Mesodermal cell (in vitro differentiated cells): ENCODE measurements around the gene TPK1.

ENCODE experiments used
- H3K27ac ChIP-seq: 2 replicates; pipeline ENCODE4 v1.7.0; 2013; ENCODE audit warnings: mild to moderate bottlenecking, low read depth, low read length, moderate library complexity; ENCODE audit not compliant: severe bottlenecking
- H3K36me3 ChIP-seq: 2 replicates; pipeline ENCODE4 v1.7.1; 2013; ENCODE audit warnings: mild to moderate bottlenecking, low read length, moderate library complexity; ENCODE audit not compliant: control insufficient read depth, insufficient read depth
- H3K4me1 ChIP-seq: one replicate; pipeline ENCODE4 v1.7.1; 2013; ENCODE audit warnings: mild to moderate bottlenecking, low read length; ENCODE audit not compliant: insufficient read depth, control insufficient read depth, poor library complexity, severe bottlenecking
- H3K4me3 ChIP-seq: 2 replicates; pipeline ENCODE4 v1.7.0; 2013; ENCODE audit warnings: low read length, control low read depth, mild to moderate bottlenecking; ENCODE audit not compliant: insufficient read depth, poor library complexity, severe bottlenecking; ENCODE audit errors: extremely low read depth
- H3K9me3 ChIP-seq: 2 replicates; pipeline ENCODE4 v1.7.1; 2013; ENCODE audit warnings: mild to moderate bottlenecking, low read length, moderate library complexity; ENCODE audit not compliant: control insufficient read depth
- whole genome bisulfite sequencing, 2 experiments: methylation state at CpG; one replicate each; pipeline ENCODE4 v1.1.5; 2013; ENCODE audit warnings: missing lambda C conversion rate in 2 of 2; ENCODE audit not compliant: insufficient coverage in 2 of 2; 5-methylcytosine and 5-hydroxymethylcytosine counted together

Gene TPK1

DNA sequence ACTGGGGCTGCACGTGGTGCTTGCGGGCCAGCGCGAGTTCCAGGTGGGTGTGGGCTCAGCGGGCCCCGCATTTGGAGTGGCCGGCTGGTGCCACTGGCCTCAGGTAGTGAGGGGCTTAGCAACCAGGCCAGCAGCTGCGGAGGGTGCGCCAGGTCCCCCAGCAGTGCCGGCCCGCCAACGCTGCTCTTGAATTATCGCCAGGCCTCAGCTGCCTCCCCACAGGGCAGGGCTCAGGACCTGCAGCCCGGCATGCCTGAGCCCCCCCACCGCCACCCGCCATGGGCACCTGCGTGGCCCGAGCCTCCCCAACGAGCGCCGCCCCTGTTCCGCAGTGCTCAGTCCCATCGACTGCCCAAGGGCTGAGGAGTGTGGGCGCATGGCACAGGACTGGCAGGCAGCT is 185.4 kb downstream of the TPK1 start:
- no peaks in the 10 kb centered on the region for H3K4me1 ChIP-seq
- no peaks in the 10 kb centered on the region for H3K36me3 ChIP-seq
- whole genome bisulfite sequencing, 2 experiments = 93 to 96% methylated on average over 14 to 22 of the region's 24 CpGs
- peaks cover 4% of the 10 kb centered on the region for H3K9me3 ChIP-seq
- H3K27ac ChIP-seq = no peak overlapping the region
- H3K4me3 ChIP-seq = no peak overlapping the region

DNA sequence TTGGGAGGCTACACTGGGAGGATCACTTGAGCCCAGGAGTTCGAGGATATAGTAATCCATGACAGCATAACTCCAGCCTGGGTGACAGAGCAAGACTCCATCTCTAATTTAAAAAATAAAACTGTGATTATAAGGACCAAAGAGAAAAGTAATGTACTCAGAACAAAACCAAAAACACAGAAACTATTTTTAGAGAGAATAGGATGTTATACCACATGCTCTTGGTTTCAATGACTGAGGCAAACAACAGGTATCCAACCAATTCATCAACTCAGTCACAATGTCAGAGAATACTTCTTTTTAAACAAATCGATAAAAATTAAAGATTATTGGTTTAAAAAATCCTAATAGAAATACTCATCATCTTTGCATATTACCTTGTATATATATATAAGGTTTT is 186.7 kb downstream of the TPK1 start:
- WGBS, 2 experiments = no CpG with 5 or more reads among the region's 2 CpGs
- Histone ChIP-seq H3K9me3 (peaks cover 4% of the 10 kb centered on the region), H3K36me3 (no peaks in the 10 kb centered on the region), H3K27ac (no peak overlapping the region), H3K4me3 (no peak overlapping the region), H3K4me1 (no peaks in the 10 kb centered on the region)

DNA sequence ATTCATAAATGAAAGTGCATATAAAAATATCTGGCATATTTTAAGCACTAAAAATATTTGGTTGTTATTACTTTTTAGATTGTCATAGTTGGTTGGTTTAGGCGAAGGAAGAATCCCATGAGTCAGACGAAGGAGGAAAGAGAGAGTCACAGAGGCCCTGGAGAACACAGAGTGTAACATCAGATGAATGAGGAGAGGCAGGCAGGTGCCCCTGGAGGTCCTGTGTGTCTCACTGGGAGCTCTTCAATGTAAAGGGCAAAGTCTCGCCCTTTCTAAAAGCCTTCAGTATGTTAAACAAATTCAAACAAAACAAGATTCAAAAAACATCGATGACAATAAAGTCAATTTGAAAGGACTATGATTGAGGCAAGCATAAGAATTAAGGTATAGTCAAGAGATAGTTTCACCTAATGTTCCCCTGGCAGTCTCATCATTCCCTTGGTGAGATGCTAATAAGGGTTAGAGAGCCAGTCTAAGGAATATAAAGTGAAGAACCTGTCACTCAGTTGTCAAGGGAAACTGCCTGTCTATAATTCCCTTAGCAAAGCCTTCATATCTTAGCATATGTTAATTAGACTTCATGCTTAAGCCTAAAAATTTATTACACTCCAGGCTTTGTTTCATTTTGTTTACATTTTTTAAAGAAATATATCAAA is 194.3 kb downstream of the TPK1 start:
- no peaks in the 10 kb centered on the region for H3K4me1 ChIP-seq
- H3K27ac ChIP-seq = no peak overlapping the region
- H3K9me3 ChIP-seq = no peaks in the 10 kb centered on the region
- no peak overlapping the region for H3K4me3 ChIP-seq
- WGBS, 2 experiments = 75 to 100% methylated on average over 1 to 2 of the region's 4 CpGs
- H3K36me3 ChIP-seq = no peaks in the 10 kb centered on the region

DNA sequence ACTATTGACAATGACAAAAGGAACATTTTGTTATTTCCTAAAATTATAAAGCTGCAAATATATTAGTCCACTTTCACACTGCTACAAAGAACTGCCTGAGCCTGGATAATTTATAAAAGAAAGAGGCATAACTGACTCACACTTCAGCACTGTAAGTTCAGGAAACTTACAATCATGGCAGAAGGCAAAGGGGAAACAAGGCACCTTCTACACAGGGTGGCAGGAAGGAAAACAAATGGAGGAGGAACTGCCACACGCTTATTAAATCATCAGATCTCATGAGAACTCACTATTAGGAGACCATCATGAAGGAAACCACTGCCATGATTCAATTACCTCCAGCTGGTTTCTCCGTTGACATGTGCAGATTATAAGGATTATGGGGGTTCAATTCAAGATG is 203.1 kb downstream of the TPK1 start:
- Histone ChIP-seq H3K27ac (no peak overlapping the region), H3K9me3 (no peaks in the 10 kb centered on the region), H3K4me3 (no peak overlapping the region), H3K36me3 (no peaks in the 10 kb centered on the region), H3K4me1 (no peaks in the 10 kb centered on the region)
- WGBS, 2 experiments = 78% methylated on average over 1 of the region's 2 CpGs; no CpG with 5 or more reads in 1 of the 2 experiments

DNA sequence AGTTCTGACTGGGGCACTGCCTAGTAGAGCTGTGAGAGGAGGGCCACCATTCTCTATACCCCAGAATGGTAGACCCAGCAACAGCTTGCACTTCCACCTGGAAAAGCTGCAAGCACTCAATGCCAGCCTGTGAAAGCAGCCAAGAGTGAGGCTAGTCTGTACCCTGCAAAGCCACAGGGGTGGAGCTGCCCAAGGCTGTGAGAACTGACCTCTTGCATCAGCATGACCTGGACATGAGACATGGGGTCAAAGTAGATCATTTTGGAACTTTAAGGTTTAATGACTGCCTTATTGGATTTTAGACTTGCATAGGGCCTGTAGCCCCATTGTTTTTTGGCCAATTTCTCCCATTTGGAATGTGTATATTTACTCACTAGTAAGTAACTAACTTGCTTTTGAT is 206.3 kb downstream of the TPK1 start:
- Histone ChIP-seq H3K27ac (no peak overlapping the region), H3K36me3 (no peaks in the 10 kb centered on the region), H3K4me3 (no peak overlapping the region), H3K4me1 (no peaks in the 10 kb centered on the region), H3K9me3 (no peaks in the 10 kb centered on the region)

DNA sequence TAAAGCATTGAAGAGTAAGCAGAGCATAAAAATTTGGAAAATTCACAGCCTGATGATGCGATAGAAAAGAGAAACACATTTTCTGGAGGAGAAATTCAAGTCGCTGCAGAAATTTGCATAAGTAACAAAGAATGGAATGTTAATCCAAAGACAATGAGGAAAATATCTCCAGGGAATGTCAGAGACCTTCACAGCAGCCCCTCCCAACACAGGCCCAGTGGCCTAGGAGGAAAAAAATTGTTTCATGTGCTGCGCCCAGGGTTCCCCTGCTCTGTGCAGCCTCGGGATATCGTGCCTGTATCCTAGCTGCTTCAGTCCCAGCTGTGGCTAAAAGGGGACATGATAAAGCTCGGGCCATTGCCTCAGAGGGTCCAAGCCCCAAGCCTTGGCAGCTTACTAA is 206.8 kb downstream of the TPK1 start:
- 77 to 100% methylated on average over 5 of the region's 6 CpGs for WGBS, 2 experiments
- no peak overlapping the region for H3K4me3 ChIP-seq

DNA sequence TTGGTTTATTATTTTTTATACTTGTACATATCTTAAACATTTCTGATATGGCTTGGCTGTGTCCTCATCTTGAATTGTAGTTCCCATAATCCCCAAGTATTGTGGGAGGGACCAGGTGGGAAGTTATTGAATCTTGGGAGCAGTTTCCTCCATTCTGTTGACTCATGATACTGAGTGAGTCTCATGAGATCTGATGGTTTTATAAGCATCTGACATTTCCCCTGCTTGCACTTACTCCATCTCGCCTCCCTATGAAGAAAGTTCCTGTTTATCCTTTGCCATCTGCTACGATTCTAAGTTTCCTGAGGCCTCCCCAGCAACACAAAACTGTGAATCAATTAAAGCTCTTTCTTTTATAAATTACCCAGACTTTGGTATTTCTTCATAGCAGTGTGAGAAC is 207.7 kb downstream of the TPK1 start:
- Histone ChIP-seq H3K4me3 (no peak overlapping the region), H3K27ac (no peak overlapping the region), H3K36me3 (no peaks in the 10 kb centered on the region), H3K9me3 (no peaks in the 10 kb centered on the region), H3K4me1 (no peaks in the 10 kb centered on the region)
- WGBS, 2 experiments = 63 to 100% methylated on average over 2 of the region's 2 CpGs

More for the DNA sequence above, 206.8 kb downstream of the TPK1 start:
- no peaks in the 10 kb centered on the region for H3K36me3 ChIP-seq
- H3K27ac ChIP-seq = no peak overlapping the region
- H3K4me1 ChIP-seq = no peaks in the 10 kb centered on the region
- no peaks in the 10 kb centered on the region for H3K9me3 ChIP-seq

DNA sequence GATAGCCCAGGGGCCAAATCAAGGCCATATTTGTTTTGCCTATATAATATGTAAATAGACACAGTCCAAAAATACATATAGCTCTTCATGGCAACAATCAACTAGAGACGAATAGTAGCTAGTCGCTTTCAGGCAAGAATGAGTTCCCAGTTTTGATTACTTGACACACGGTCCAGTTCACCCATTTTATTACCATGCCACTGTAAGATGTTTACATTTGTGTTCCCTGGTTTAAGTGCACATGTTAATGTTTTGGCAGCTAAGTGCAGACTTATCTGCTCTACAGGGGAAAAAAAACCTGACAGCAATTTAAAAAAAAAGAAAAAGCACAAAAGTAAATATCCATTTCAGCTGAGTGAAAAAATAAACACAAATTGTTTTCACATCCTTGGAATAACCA is 213.1 kb downstream of the TPK1 start:
- no peaks in the 10 kb centered on the region for H3K4me1 ChIP-seq
- WGBS, 2 experiments = 93 to 100% methylated on average over 1 to 2 of the region's 3 CpGs
- no peaks in the 10 kb centered on the region for H3K36me3 ChIP-seq
- no peaks in the 10 kb centered on the region for H3K9me3 ChIP-seq
- H3K27ac ChIP-seq = no peak overlapping the region
- H3K4me3 ChIP-seq = no peak overlapping the region

DNA sequence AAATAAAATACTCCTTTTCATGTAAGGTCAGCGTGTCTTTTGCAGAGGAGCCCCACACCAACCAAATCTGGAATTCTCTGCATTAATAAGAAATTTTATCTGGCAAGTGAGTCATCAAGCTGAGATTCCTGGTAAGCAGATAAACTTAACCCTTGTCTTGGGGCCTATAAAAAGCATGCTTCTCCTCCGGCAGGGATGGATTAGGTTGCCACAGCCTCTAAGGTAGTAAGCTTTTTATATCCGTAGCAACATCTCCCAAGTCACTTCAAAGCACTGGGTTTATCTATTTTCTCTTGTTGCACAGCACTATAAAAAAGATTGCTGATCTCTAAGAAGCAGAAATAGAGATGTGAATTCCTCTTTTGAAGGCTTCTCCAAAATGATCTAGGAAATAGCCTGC is 229.6 kb downstream of the TPK1 start:
- no peaks in the 10 kb centered on the region for H3K4me1 ChIP-seq
- H3K27ac ChIP-seq = no peak overlapping the region
- no peak overlapping the region for H3K4me3 ChIP-seq
- 78 to 80% methylated on average over 1 of the region's 3 CpGs for WGBS, 2 experiments
- no peaks in the 10 kb centered on the region for H3K9me3 ChIP-seq
- no peaks in the 10 kb centered on the region for H3K36me3 ChIP-seq

DNA sequence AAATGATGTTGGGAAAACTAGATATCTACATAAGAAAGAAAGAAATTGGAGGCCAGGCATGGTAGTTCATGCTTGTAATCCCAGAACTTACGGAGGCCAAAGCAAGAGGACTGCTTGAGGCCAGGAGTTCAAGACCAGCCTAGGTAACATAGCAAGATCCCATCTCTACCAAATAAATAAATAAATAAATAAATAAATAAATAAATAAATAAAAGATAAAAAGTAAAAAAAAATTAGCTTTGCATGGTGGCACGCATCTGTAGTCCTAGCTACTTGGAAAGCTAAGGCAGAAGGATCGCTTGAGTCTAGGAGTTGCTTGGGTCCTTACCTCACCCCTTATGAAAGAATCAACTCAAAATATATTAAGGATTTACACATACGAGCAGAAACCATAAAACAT is 238.9 kb downstream of the TPK1 start:
- H3K36me3 ChIP-seq = no peaks in the 10 kb centered on the region
- H3K27ac ChIP-seq = no peak overlapping the region
- H3K4me3 ChIP-seq = no peak overlapping the region
- whole genome bisulfite sequencing, 2 experiments = 60% methylated on average over 1 of the region's 4 CpGs; no CpG with 5 or more reads in 1 of the 2 experiments
- no peaks in the 10 kb centered on the region for H3K4me1 ChIP-seq
- H3K9me3 ChIP-seq = no peaks in the 10 kb centered on the region

DNA sequence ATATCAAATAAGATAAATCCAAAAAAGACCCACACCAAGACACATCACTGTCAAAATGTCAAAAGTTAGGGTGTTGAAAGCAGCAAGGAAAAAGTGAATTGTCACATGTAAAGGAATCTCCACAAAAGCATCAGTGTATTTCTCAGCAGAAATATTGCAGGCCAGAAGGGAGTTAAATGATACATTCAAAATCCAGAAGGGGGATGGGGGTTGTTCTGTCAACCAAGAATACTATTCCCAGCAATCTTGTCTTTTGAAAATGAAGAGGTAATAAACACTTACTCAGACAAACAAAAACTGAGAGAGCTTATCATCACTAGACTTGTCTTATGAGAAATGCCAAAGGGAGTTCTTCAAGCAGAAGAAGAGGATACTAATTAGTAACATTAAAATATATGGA is 241.3 kb downstream of the TPK1 start:
- Histone ChIP-seq H3K4me3 (no peak overlapping the region), H3K9me3 (no peaks in the 10 kb centered on the region), H3K27ac (no peak overlapping the region), H3K4me1 (no peaks in the 10 kb centered on the region), H3K36me3 (no peaks in the 10 kb centered on the region)
